NT2/D1 (cell line): ENCODE data around the gene TOPBP1.

ENCODE experiments used
- YY1 ChIP-seq: IDR thresholded peaks from 2 replicates; pipeline ENCODE4 v1.6.1; 2011; ENCODE audit not compliant: insufficient read length, insufficient read depth
- ZNF274 ChIP-seq: IDR thresholded peaks from 2 replicates; pipeline ENCODE4 v1.6.1; 2011; ENCODE audit warnings: mild to moderate bottlenecking, low read depth, low read length

GRCh38 chr3:133706033-133706432 is 44.3 kb upstream of the TOPBP1 start:
- TF ChIP-seq YY1: no peak
- TF ChIP-seq ZNF274: no peak
